B cell (primary cell): Measurements from ENCODE around the gene SCFD2.

ENCODE experiments used
- CTCF ChIP-seq: fragments of 200-600 bp; IDR thresholded peaks from one replicate; pipeline ENCODE4 v1.8.0; 2022; ENCODE audit warnings: antibody characterized with exemption, mild to moderate bottlenecking
- EZH2 ChIP-seq: IDR thresholded peaks from 2 replicates; pipeline ENCODE4 v1.6.1; 2012; ENCODE audit warnings: borderline replicate concordance, low read depth, mild to moderate bottlenecking, moderate library complexity, low read length; ENCODE audit not compliant: insufficient read depth, poor library complexity, severe bottlenecking

GRCh38 chr4:52889778-52890520 is 475.9 kb downstream of the SCFD2 start:
- TF ChIP-seq CTCF (no peak), EZH2 (no peak)
